Hypothalamus (tissue), 51 donors: ENCODE data around the gene PCGF3.
A peak's percentile ranks its signal among the peaks of the same experiment; 100 is the strongest.
"Not testable (repeated sequence)": the region's sequence is repeated elsewhere in the genome, so short reads cannot be mapped to it uniquely, and the experiment has no call there.

Source experiments
- DNase-seq, 51 donors: peaks; one replicate each; lab custom pipeline; 2025; lab: John Stamatoyannopoulos, UW

Gene PCGF3

DNA sequence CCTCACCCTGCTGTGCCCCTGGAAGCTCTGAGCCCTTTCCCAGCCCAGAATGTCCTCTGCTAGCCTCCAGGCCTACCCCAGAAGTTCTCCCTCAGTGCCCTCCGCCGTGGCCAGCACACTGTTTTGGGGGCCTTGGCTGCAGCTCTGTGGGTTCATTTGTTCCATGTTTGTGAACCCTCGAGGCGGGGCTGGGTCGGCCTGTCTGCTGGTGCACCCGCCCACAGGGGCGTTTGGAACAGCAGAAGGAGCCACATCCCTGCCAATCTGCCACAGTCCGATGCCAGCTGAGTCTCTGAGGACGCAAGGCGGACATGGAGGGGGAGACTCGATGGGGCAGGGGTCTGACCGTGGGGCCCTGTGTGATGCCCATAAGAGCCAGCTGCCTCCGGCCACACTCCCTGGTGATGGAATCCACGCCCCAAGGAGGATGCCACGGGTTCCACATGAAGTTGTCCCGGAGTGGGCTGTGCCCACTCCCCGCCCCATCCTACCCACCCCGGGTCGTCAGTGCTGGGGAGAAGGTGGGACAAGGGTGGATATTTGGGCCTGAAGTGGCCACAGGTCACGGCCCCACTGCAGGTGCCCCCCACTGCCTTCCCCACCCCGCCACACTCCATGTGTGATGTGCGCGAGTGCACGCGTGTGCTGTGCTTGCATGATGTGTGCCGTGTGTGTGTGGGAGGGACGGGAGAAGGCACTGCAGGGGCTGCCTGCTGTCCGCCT, 38.6 kb upstream of the PCGF3 start:
- no peak for DNase-seq

- no peak for DNase-seq
These were observed 38.1 kb upstream of the PCGF3 start for GRCh38 chr4:667545-667925.

DNA sequence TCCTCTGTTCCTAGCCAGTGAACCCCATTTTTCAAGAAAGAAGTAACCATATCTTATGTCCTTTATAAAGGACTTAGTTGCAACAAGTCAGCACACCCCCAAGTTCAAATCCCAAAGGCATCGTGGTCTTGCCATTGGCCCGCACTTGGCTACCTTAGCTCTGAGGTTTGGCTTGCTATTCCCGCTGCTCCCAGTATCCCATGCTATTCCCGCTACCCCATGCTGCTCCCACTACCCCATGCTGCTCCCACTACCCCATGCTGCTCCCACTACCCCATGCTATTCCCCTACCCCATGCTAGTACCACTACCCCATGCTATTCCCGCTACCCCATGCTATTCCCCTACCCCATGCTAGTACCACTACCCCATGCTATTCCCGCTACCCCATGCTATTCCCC, 37.4 kb upstream of the PCGF3 start:
- DNase-seq = not testable (repeated sequence)

- not testable (repeated sequence) for DNase-seq
These were observed 35.6 kb upstream of the PCGF3 start for GRCh38 chr4:669806-670559.

- DNase-seq = no peak
These were observed 33.9 kb upstream of the PCGF3 start for GRCh38 chr4:671769-672168.

- peak in 5 of 51 donors; percentile 13 to 66 (median 52) for DNase-seq
These were observed 32.1 kb upstream of the PCGF3 start for GRCh38 chr4:673349-674091.

DNA sequence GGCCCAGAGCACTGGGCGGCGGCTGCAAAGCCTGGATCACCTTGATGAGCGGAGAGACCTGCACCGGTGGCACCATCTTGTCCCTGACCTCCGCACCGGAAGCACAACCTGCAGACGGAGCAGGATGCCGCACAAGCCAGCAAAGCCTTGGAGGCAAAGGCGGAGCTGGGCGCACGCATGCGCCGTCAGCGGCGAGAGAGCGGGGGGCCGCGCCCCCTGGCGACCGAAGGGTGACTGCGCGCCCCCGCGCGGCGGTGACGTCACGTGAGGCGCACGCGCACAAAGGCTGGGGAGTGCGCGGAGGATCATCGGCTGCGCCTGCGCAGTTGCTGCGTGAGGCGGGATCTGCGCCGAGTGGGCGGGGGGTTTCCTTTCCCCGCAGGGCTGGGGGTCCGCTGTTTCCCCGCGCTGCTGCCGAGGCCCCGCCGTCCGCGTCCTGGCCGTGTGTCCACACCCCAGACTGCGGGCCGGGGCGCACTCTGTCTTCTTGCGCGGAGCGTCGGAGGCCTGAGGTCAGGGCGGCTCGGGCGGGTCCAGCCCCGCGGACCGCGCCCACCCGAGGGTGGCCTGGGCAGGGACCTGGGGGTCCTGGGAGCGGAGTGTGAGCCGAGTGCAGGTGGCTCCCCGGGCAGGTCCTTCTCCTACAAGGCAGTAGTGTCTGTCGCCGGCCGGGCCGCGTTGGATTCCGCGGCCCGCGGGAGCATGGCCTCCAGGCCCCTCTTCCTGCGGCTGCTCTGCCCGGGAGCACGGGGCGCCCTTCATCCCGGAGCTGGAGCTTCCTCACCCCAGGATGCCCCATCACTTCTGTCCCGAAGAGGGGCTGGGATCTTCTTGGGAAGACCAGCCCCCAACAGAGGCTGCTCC, 31.2 kb upstream of the PCGF3 start, which contains the start of the genes ATP5ME and MYL5:
ATP5ME (minus strand) TSS at position 105 of the 864 bp plus-strand sequence; CDS start at position 76, 29 bp downstream.
MYL5 (plus strand) TSS at position 371 of the 864 bp plus-strand sequence. CDS start 3,485 bp downstream, outside the sequence.
- peak; percentile 59 to 97 (median 92) for DNase-seq

DNA sequence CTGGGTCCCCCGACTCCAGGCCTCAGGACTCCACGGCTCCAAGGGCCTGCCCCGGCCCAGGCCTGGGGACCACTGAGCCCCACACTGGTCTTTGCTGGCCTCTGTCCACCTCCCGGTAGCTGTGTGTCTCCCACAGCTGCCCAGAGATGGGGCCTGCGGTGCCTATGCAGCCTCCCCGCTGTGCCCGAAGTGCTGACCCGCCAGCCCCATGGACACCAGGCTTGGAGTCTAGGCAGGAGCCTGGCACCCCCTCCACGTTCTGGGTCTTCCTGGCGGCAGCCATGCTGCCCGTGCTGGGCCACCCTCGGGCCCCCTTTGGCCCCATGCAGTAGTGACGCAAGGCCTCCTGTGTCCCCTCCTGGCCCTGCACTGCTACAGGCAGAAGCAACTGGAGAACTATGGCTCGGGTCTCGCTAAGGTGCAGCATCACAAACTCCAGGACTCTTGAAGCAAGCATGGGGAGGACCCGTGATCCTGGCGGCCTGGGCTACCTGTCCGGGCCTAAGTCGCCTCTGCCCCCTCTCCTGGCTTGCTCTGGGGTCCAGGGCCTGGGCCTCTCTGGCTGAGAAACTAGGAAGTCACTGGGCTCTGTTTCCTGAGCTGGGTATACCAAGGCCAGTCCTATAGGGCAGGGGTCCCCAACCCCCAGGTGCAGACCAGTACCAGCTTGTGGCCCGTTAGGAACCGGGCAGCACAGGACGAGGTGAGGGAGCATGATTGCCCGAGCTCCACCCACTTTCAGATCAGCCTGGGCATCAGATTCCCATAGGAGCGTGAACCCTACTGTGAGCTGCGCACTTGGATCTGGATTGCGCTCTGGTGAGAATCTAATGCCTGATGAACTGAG, 30.4 kb upstream of the PCGF3 start:
- DNase-seq = no peak

- no peak for DNase-seq
These were observed 29.4 kb upstream of the PCGF3 start for GRCh38 chr4:675980-676870.

DNA sequence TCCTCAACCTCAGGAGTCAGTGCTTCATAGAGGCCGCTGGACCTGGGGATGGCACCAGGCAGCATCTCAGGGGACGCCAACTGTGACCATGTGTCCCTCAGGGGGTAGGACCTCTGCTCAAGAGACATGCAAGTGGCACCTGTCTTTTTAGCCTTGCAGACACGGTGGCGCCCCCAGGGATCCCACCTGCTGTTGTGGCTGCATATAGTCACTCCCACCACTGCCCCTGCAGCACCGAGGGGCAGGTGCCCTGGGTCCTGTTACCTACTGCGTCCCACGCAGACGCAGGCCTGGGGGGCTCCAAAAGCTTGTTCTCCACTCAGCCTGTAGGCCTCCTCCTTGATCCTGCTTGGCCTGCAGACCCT, 28.8 kb upstream of the PCGF3 start:
- DNase-seq = no peak

GRCh38 chr4:677431-678293, 28.0 kb upstream of the PCGF3 start:
- DNase-seq = peak in 1 of 51 donors; percentile 24

DNA sequence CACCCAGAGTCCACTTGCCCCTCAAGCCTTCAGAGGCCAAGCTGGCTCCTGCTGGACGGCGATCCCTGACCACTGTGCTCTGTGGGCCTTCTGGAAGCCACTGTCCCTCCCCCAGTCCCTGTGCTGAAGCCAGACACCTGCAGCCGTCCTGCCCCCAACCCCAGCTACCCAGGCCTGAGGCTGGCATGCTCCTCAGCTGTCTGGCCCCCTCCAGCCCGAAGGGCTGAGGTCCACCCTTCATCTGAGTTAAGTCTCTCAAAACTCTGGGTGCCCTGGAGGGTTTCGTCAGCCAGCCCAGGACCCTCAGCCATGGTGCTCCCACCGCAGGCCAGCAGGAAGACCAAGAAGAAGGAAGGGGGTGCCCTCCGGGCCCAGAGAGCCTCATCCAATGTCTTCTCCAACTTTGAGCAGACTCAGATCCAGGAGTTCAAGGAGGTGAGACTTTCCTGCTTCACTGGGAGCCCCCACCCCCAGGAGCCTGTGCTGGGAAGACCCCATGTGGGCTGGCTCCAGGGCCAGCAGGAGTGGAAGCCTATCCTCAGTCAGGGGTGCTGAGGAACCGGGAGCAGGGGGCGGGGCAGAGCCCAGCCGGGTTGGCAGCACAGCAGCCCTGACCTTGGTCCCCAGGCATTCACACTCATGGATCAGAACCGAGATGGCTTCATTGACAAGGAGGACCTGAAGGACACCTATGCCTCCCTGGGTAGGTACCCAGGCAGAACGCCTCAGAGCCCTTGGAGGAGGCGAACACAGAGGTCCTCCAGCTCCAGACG, 27.1 kb upstream of the PCGF3 start:
- DNase-seq = no peak

GRCh38 chr4:679104-679481, 26.5 kb upstream of the PCGF3 start:
- DNase-seq = no peak

- DNase-seq = no peak
These were observed 26.0 kb upstream of the PCGF3 start for GRCh38 chr4:679629-680028.

DNA sequence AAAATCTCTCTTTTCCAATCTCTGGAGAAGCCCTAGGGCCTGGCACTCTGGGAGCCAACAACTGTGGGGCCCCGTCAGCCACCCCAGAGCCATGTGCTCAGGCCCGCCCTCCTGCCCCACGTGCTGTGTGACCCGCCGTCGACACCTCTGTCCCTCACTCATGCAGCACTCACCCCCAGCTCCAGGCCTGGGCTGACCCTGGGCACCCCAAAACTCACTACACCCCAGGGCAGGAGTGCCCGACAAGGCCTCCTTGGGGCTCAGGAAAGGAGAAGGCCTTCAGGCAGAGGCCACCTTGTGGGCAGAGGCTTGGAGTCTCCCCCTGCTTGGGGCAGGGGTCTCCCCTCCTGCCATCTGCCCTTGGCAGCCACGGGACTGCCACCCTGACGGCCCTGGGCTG, 25.5 kb upstream of the PCGF3 start:
- DNase-seq = no peak

GRCh38 chr4:680551-680927, 25.1 kb upstream of the PCGF3 start:
- DNase-seq = no peak
